Neuronal stem cell (in vitro differentiated cells): ENCODE results near the gene SGTA.

Experiments
- DNase-seq: peaks from one replicate; pipeline ENCODE4 v3.0.0-alpha.2; 2013; ENCODE audit warnings: low spot score
- H2AFZ ChIP-seq: one replicate; pipeline ENCODE4 v1.6.1; 2013; ENCODE audit warnings: mild to moderate bottlenecking, low read length, inconsistent platforms
- H2AK5ac ChIP-seq: 2 replicates; pipeline ENCODE4 v1.6.1; 2013; ENCODE audit warnings: low read depth, mild to moderate bottlenecking, inconsistent platforms, low read length, moderate library complexity, mixed read lengths
- H2BK120ac ChIP-seq: 2 replicates; pipeline ENCODE4 v1.6.1; 2013; ENCODE audit warnings: low read depth, mild to moderate bottlenecking, inconsistent platforms, low read length, moderate library complexity, mixed read lengths
- H2BK12ac ChIP-seq: one replicate; pipeline ENCODE4 v1.6.1; 2013; ENCODE audit warnings: low read length, inconsistent platforms
- H2BK15ac ChIP-seq: 2 replicates; pipeline ENCODE4 v1.6.1; 2013; ENCODE audit warnings: mild to moderate bottlenecking, low read length, inconsistent platforms, mixed read lengths
- H2BK5ac ChIP-seq: one replicate; pipeline ENCODE4 v1.6.1; 2013; ENCODE audit warnings: inconsistent platforms, mild to moderate bottlenecking, low read length, moderate library complexity
- H3K14ac ChIP-seq: one replicate; pipeline ENCODE4 v1.6.1; 2013; ENCODE audit warnings: low read length, inconsistent platforms
- H3K18ac ChIP-seq: 2 replicates; pipeline ENCODE4 v1.6.1; 2013; ENCODE audit warnings: low read length, inconsistent platforms
- H3K23ac ChIP-seq: 2 replicates; pipeline ENCODE4 v1.6.1; 2013; ENCODE audit warnings: low read depth, mild to moderate bottlenecking, mixed read lengths, low read length, inconsistent platforms; ENCODE audit not compliant: poor library complexity
- H3K27ac ChIP-seq: replicated peaks from 3 replicates; pipeline ENCODE4 v1.5.1; 2013; ENCODE audit warnings: low read length, inconsistent platforms
- H3K27me3 ChIP-seq, 3 experiments: 2 replicates each; pipeline ENCODE4 v1.6.1; 2013; ENCODE audit warnings: low read length in 3 of 3, mild to moderate bottlenecking in 2 of 3, inconsistent platforms in 1 of 3, low read depth in 1 of 3, mixed read lengths in 1 of 3, moderate library complexity in 1 of 3; ENCODE audit not compliant: control insufficient read depth in 3 of 3, insufficient read depth in 3 of 3
- H3K36me3 ChIP-seq, 2 donors: replicated peaks in 1 of 2; 2 replicates each; pipeline ENCODE4 v1.6.1; 2013; ENCODE audit warnings: low read length in 2 of 2; ENCODE audit not compliant: control insufficient read depth in 2 of 2, insufficient read depth in 2 of 2
- H3K4ac ChIP-seq: 2 replicates; pipeline ENCODE4 v1.6.1; 2013; ENCODE audit warnings: inconsistent platforms, mild to moderate bottlenecking, low read length, moderate library complexity
- H3K4me1 ChIP-seq, 2 donors: 1 replicate in 1 of 2; 2 replicates in 1 of 2; pipeline ENCODE4 v1.6.1; 2013; ENCODE audit warnings: low read length in 2 of 2, low read depth in 1 of 2; ENCODE audit not compliant: control insufficient read depth in 2 of 2, insufficient read depth in 1 of 2
- H3K4me2 ChIP-seq: one replicate; pipeline ENCODE4 v1.6.1; 2013; ENCODE audit warnings: mild to moderate bottlenecking, low read length, inconsistent platforms; ENCODE audit not compliant: insufficient read depth, poor library complexity, severe bottlenecking
- H3K4me3 ChIP-seq, 2 donors: 2 replicates each; pipeline ENCODE4 v1.5.1; 2013; ENCODE audit warnings: low read length in 2 of 2, mild to moderate bottlenecking in 2 of 2, inconsistent platforms in 1 of 2, moderate library complexity in 1 of 2
- H3K79me1 ChIP-seq: one replicate; pipeline ENCODE4 v1.6.1; 2013; ENCODE audit warnings: low read depth, mild to moderate bottlenecking, inconsistent platforms, low read length, moderate library complexity
- H3K9ac ChIP-seq: one replicate; pipeline ENCODE4 v1.6.1; 2013; ENCODE audit warnings: mild to moderate bottlenecking, low read depth, low read length, inconsistent platforms; ENCODE audit not compliant: poor library complexity
- H3K9me3 ChIP-seq, 2 donors: replicated peaks in 1 of 2; 2 replicates each; pipeline versions ENCODE3 to v1.6.1; 2013; ENCODE audit warnings: low read length in 2 of 2, mild to moderate bottlenecking in 2 of 2, inconsistent platforms in 1 of 2, low read depth in 1 of 2, mixed read lengths in 1 of 2, moderate library complexity in 1 of 2; ENCODE audit not compliant: control insufficient read depth in 2 of 2, insufficient read depth in 1 of 2
- H4K8ac ChIP-seq: one replicate; pipeline ENCODE4 v1.6.1; 2013; ENCODE audit warnings: low read depth, mild to moderate bottlenecking, inconsistent platforms, low read length, moderate library complexity
- H4K91ac ChIP-seq: one replicate; pipeline ENCODE4 v1.6.1; 2013; ENCODE audit warnings: low read length, low read depth, mild to moderate bottlenecking, inconsistent platforms; ENCODE audit not compliant: poor library complexity
- WGBS, 2 donors: extraction: QIAGEN DNeasy Blood & Tissue Kit; methylation state at CpG; one replicate each; pipeline ENCODE4 v1.1.7; 2013; ENCODE audit warnings: missing lambda C conversion rate in 2 of 2, mixed read lengths in 1 of 2; ENCODE audit not compliant: insufficient read length in 2 of 2, insufficient replicate concordance in 1 of 2; ENCODE audit errors: extremely low coverage in 2 of 2; 5-methylcytosine and 5-hydroxymethylcytosine counted together

The SGTA gene

GRCh38 chr19:2731181-2731995 is 51.7 kb downstream of the SGTA start:
- Histone ChIP-seq H3K9ac (peak overlapping the region; percentile 21), H3K18ac (no peak overlapping the region), H2BK12ac (no peak overlapping the region), H3K14ac (peak overlapping the region; percentile 21), H2AK5ac (no peak overlapping the region), H3K4me2 (no peak overlapping the region), H3K9me3 (peaks cover 0 to 2% of the 10 kb centered on the region in 2 donors), H4K91ac (no peak overlapping the region), H3K4ac (no peak overlapping the region), H3K36me3 (peaks cover 21 to 33% of the 10 kb centered on the region in 2 donors), H3K23ac (no peak overlapping the region), H2AFZ (no peak overlapping the region), H4K8ac (no peak overlapping the region), H3K27me3 (peaks cover 0 to 14% (median 0%) of the 10 kb centered on the region in 3 experiments), H3K4me3 (no peak overlapping the region), H3K79me1 (peaks cover 8% of the 10 kb centered on the region), H3K27ac (no peak overlapping the region), H2BK5ac (no peak overlapping the region), H2BK15ac (no peak overlapping the region), H3K4me1 (peaks cover 0 to 10% of the 10 kb centered on the region in 2 donors), H2BK120ac (no peak overlapping the region)
- no CpG with 5 or more reads among the region's 41 CpGs for WGBS, 2 donors
- no peak for DNase-seq

GRCh38 chr19:2729943-2730818 is 52.9 kb downstream of the SGTA start:
- no peak overlapping the region for H3K18ac ChIP-seq
- H3K4me1 ChIP-seq: peaks cover 0 to 10% of the 10 kb centered on the region in 2 donors
- no peak overlapping the region for H4K91ac ChIP-seq
- H3K4me3 ChIP-seq: no peak overlapping the region
- H3K36me3 ChIP-seq: peaks cover 11 to 22% of the 10 kb centered on the region in 2 donors
- H3K14ac ChIP-seq: peak overlapping the region; percentile 21
- no peak overlapping the region for H4K8ac ChIP-seq
- H2AK5ac ChIP-seq: no peak overlapping the region
- no CpG with 5 or more reads among the region's 26 CpGs for WGBS, 2 donors
- peaks cover 6% of the 10 kb centered on the region for H3K79me1 ChIP-seq
- H2BK120ac ChIP-seq: no peak overlapping the region
- H3K23ac ChIP-seq: no peak overlapping the region
- H2AFZ ChIP-seq: no peak overlapping the region
- peak overlapping the region; percentile 39 for H2BK5ac ChIP-seq
- H3K9ac ChIP-seq: no peak overlapping the region
- no peak overlapping the region for H3K27ac ChIP-seq
- no peak overlapping the region for H3K4ac ChIP-seq
- peak overlapping the region; percentile 41 for H2BK12ac ChIP-seq
- no peak for DNase-seq
- peaks cover 0 to 17% (median 0%) of the 10 kb centered on the region in 3 experiments for H3K27me3 ChIP-seq
- H3K4me2 ChIP-seq: no peak overlapping the region
- H3K9me3 ChIP-seq: no peaks in the 10 kb centered on the region
- no peak overlapping the region for H2BK15ac ChIP-seq

GRCh38 chr19:2728783-2729387 is 54.2 kb downstream of the SGTA start:
- Histone ChIP-seq H2AFZ (no peak overlapping the region), H3K14ac (no peak overlapping the region), H3K4ac (no peak overlapping the region), H2BK120ac (no peak overlapping the region), H3K9ac (no peak overlapping the region), H3K36me3 (peaks cover under 1 to 9% of the 10 kb centered on the region in 2 donors), H3K4me2 (no peak overlapping the region), H3K18ac (no peak overlapping the region), H4K8ac (no peak overlapping the region), H3K27me3 (peaks cover 0 to 19% (median 0%) of the 10 kb centered on the region in 3 experiments), H3K9me3 (peaks cover 0 to 1% of the 10 kb centered on the region in 2 donors), H2BK5ac (no peak overlapping the region), H2BK15ac (no peak overlapping the region), H2BK12ac (no peak overlapping the region), H3K4me3 (no peak overlapping the region), H3K27ac (no peak overlapping the region), H3K4me1 (peaks cover 0 to 10% of the 10 kb centered on the region in 2 donors), H3K23ac (no peak overlapping the region), H3K79me1 (peaks cover 2% of the 10 kb centered on the region), H4K91ac (no peak overlapping the region), H2AK5ac (no peak overlapping the region)
- WGBS, 2 donors: no CpG with 5 or more reads among the region's 23 CpGs
- DNase-seq: no peak
